ENCODE measurements around the gene PLCB4. TPM values are rescaled to one million over a fixed set of nuclear protein-coding genes. Genes with fewer than 3 reads are reported as not detected.

Gene PLCB4
- polyA plus RNA-seq, 3 donors, result not detected

DNA sequence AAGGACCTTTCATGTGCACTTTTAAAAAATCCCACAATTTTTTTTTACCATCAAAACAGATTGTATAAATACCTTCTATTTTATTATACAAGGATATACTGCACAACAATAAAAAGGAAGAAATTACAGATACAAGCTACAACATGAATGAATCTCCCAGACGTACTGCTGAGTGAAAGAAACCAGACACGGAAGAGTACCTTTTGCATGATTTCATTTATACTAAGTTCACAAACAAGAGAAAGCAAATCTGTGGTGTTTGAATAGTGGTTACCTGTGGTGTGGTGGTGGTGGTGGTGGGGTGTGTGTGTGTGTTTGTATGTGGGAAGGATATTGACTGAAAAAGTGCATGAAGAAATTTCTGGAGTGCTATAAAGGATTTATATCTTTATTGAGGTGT is 6.8 kb upstream of the PLCB4 start:
- Histone ChIP-seq H3K4me2 (replicated peaks; ENCODE audit: extremely low read depth, low read length, poor library complexity, severe bottlenecking) (no peak overlapping the region), H3K27me3 (ENCODE audit: control insufficient read depth in 2 of 2, insufficient read depth in 2 of 2, low read length in 2 of 2) (peaks cover 0 to 2% of the 10 kb centered on the region in 2 donors), H3K9me3 (replicated peaks in 1 of 2; ENCODE audit: control insufficient read depth in 1 of 2, insufficient read depth in 1 of 2, low read length in 2 of 2) (no peaks in the 10 kb centered on the region), H2AFZ (ENCODE audit: insufficient read depth, low read depth, low read length, poor library complexity, severe bottlenecking) (no peak overlapping the region), H3K27ac (ENCODE audit: low read depth in 1 of 2, low read length in 2 of 2) (no peak overlapping the region), H3K79me2 (ENCODE audit: insufficient read depth, low read length) (no peaks in the 10 kb centered on the region), H3K4me3 (replicated peaks in 1 of 3; ENCODE audit: low read depth in 2 of 3, low read length in 3 of 3) (no peak overlapping the region), H3K36me3 (replicated peaks in 1 of 2; ENCODE audit: control insufficient read depth in 1 of 2, insufficient read depth in 2 of 2, low read length in 2 of 2) (no peaks in the 10 kb centered on the region), H4K20me1 (ENCODE audit: insufficient read depth, low read length) (no peaks in the 10 kb centered on the region), H3K4me1 (ENCODE audit: control insufficient read depth in 1 of 2, insufficient read depth in 2 of 2, low read length in 2 of 2) (no peaks in the 10 kb centered on the region), H3K9ac (ENCODE audit: insufficient read depth, low read length, poor library complexity, severe bottlenecking) (no peak overlapping the region)
- WGBS (ENCODE audit: insufficient coverage), result no CpG with 5 or more reads among the region's 2 CpGs
- Mint-ChIP-seq H3K9me3 (peaks cover 0 to 6% (median 1%) of the 10 kb centered on the region in 7 donors), H3K27ac (no peak overlapping the region), H3K36me3 (no peaks in the 10 kb centered on the region), H3K4me3 (no peak overlapping the region), H3K4me1 (no peaks in the 10 kb centered on the region), H3K27me3 (ENCODE audit: low read depth in 3 of 3) (peaks cover 6 to 14% (median 11%) of the 10 kb centered on the region in 3 donors)
- no peak for TF ChIP-seq CTCF (IDR thresholded peaks at IDR 0.05)
- no peak for DNase-seq
- intact Hi-C loops (cut with micrococcal nuclease), result no loop called here

DNA sequence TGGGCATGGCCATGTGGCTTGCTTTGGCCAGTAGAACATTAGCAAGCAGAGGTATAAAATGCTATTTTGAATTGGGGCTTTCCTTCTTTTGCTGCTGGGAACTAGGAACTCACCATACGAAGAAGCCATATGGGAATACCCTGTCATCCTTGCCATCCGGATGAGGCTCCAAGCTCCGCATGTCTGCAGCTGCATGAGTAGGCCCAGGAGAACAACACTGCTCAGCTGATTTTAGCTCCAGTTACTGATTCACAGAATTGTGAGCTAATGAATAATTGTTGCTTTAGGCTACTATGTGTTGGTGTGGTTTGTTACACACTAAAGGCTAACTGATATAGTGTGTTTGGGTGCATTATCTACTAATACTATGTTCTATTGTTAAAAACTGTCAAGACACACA is 2.7 kb upstream of the PLCB4 start:
- H3K4me1 ChIP-seq (ENCODE audit: control insufficient read depth in 1 of 2, insufficient read depth in 2 of 2, low read length in 2 of 2), result peaks cover 3 to 17% of the 10 kb centered on the region in 2 donors
- intact Hi-C loops (cut with micrococcal nuclease), result no loop called here
- peaks cover 10% of the 10 kb centered on the region for H3K4me1 Mint-ChIP-seq
- H3K4me2 ChIP-seq (replicated peaks; ENCODE audit: extremely low read depth, low read length, poor library complexity, severe bottlenecking), result no peak overlapping the region
- H3K36me3 ChIP-seq (replicated peaks in 1 of 2; ENCODE audit: control insufficient read depth in 1 of 2, insufficient read depth in 2 of 2, low read length in 2 of 2), result no peaks in the 10 kb centered on the region
- WGBS (ENCODE audit: insufficient coverage), result no CpG with 5 or more reads among the region's 3 CpGs
- H3K36me3 Mint-ChIP-seq, result peaks cover 0 to 2% of the 10 kb centered on the region in 2 donors
- H3K27me3 Mint-ChIP-seq (ENCODE audit: low read depth in 3 of 3), result peaks cover 32 to 46% (median 35%) of the 10 kb centered on the region in 3 donors
- H3K9ac ChIP-seq (ENCODE audit: insufficient read depth, low read length, poor library complexity, severe bottlenecking), result no peak overlapping the region
- peaks cover 0 to 5% (median 1%) of the 10 kb centered on the region in 7 donors for H3K9me3 Mint-ChIP-seq
- no peak for TF ChIP-seq CTCF (IDR thresholded peaks at IDR 0.05)
- H2AFZ ChIP-seq (ENCODE audit: insufficient read depth, low read depth, low read length, poor library complexity, severe bottlenecking), result no peak overlapping the region
- H3K79me2 ChIP-seq (ENCODE audit: insufficient read depth, low read length), result no peaks in the 10 kb centered on the region
- no peak overlapping the region for H3K4me3 Mint-ChIP-seq
- H4K20me1 ChIP-seq (ENCODE audit: insufficient read depth, low read length), result no peaks in the 10 kb centered on the region
- peaks cover 0 to 7% of the 10 kb centered on the region in 2 donors for H3K9me3 ChIP-seq (replicated peaks in 1 of 2; ENCODE audit: control insufficient read depth in 1 of 2, insufficient read depth in 1 of 2, low read length in 2 of 2)
- H3K4me3 ChIP-seq (replicated peaks in 1 of 3; ENCODE audit: low read depth in 2 of 3, low read length in 3 of 3), result no peak overlapping the region
- H3K27ac ChIP-seq (ENCODE audit: low read depth in 1 of 2, low read length in 2 of 2), result no peak overlapping the region
- no peak for DNase-seq
- no peak overlapping the region for H3K27ac Mint-ChIP-seq
- peaks cover 25 to 35% of the 10 kb centered on the region in 2 donors for H3K27me3 ChIP-seq (ENCODE audit: control insufficient read depth in 2 of 2, insufficient read depth in 2 of 2, low read length in 2 of 2)

All from CD14-positive monocyte (primary cell).